Cardiac fibroblast (primary cell): Measurements from ENCODE around the gene PKIG.

ENCODE experiments used
- DNase-seq, 2 donors: peaks; one replicate each; pipeline versions ENCODE4 v3.0.0 to v3.0.0-alpha.2; 2010; ENCODE audit warnings: low read depth in 2 of 2
- H3K4me3 ChIP-seq, 2 donors: replicated peaks in 1 of 2; 1 replicate in 1 of 2; 2 replicates in 1 of 2; pipeline ENCODE4 v1.5.1; 2011; ENCODE audit warnings: low read depth in 2 of 2, low read length in 2 of 2, mild to moderate bottlenecking in 2 of 2, moderate library complexity in 1 of 2
- CTCF ChIP-seq: IDR thresholded peaks from one replicate; pipeline ENCODE4 v1.5.1; 2011; ENCODE audit warnings: low read depth, mild to moderate bottlenecking, low read length, inconsistent platforms

Gene PKIG

GRCh38 chr20:44609006-44609515 is 26.7 kb downstream of the PKIG start:
- no peak for DNase-seq
- H3K4me3 ChIP-seq, result no peak overlapping the region
- TF ChIP-seq CTCF, result no peak

GRCh38 chr20:44609516-44610312 is 27.3 kb downstream of the PKIG start:
- DNase-seq, result peak; percentile 89 to 91
- no peak overlapping the region for H3K4me3 ChIP-seq
- peak; percentile 98 for TF ChIP-seq CTCF

- no peak for TF ChIP-seq CTCF
- no peak for DNase-seq
- H3K4me3 ChIP-seq, result no peak overlapping the region
Observed at GRCh38 chr20:44610313-44610962, 28.1 kb downstream of the PKIG start.

GRCh38 chr20:44613575-44613974 is 31.2 kb downstream of the PKIG start:
- TF ChIP-seq CTCF, result no peak
- DNase-seq, result no peak
- H3K4me3 ChIP-seq, result no peak overlapping the region

- TF ChIP-seq CTCF, result no peak
- DNase-seq, result no peak
- no peak overlapping the region for H3K4me3 ChIP-seq
Observed at GRCh38 chr20:44614525-44614924, 32.1 kb downstream of the PKIG start.

- no peak for TF ChIP-seq CTCF
- no peak overlapping the region for H3K4me3 ChIP-seq
- DNase-seq, result peak in 1 of 2 donors; percentile 59
Observed at GRCh38 chr20:44615169-44615791, 32.9 kb downstream of the PKIG start.
